GM10847 (cell line): Measurements from ENCODE around the gene ZFP36L2.

Source experiments
- POLR2A ChIP-seq: IDR thresholded peaks from 2 replicates; pipeline ENCODE4 v1.6.1; 2011; ENCODE audit not compliant: insufficient read length; ENCODE audit errors: extremely low read depth

Gene ZFP36L2

GRCh38 chr2:43258547-43259156 is 32.2 kb upstream of the ZFP36L2 start:
- no peak for TF ChIP-seq POLR2A

GRCh38 chr2:43255296-43255910 is 29.0 kb upstream of the ZFP36L2 start:
- no peak for TF ChIP-seq POLR2A

- TF ChIP-seq POLR2A: no peak
Measured at GRCh38 chr2:43254331-43254730, 27.9 kb upstream of the ZFP36L2 start.

- TF ChIP-seq POLR2A: no peak
Measured at GRCh38 chr2:43251171-43251731, 24.8 kb upstream of the ZFP36L2 start.

- TF ChIP-seq POLR2A: no peak
Measured at GRCh38 chr2:43250015-43250414, 23.6 kb upstream of the ZFP36L2 start.

- no peak for TF ChIP-seq POLR2A
Measured at GRCh38 chr2:43248621-43249020, 22.2 kb upstream of the ZFP36L2 start.

- no peak for TF ChIP-seq POLR2A
Measured at GRCh38 chr2:43246641-43247040, 20.2 kb upstream of the ZFP36L2 start.

- no peak for TF ChIP-seq POLR2A
Measured at GRCh38 chr2:43241558-43241957, 15.2 kb upstream of the ZFP36L2 start.

GRCh38 chr2:43240766-43241150 is 14.4 kb upstream of the ZFP36L2 start:
- no peak for TF ChIP-seq POLR2A

- no peak for TF ChIP-seq POLR2A
Measured at GRCh38 chr2:43239981-43240765, 13.8 kb upstream of the ZFP36L2 start.

GRCh38 chr2:43238813-43239212 is 12.4 kb upstream of the ZFP36L2 start:
- TF ChIP-seq POLR2A: no peak

GRCh38 chr2:43238176-43238575 is 11.8 kb upstream of the ZFP36L2 start:
- no peak for TF ChIP-seq POLR2A

GRCh38 chr2:43233218-43234212 is 7.1 kb upstream of the ZFP36L2 start:
- TF ChIP-seq POLR2A: no peak

- TF ChIP-seq POLR2A: no peak
Measured at GRCh38 chr2:43230951-43231827, 4.8 kb upstream of the ZFP36L2 start.
